ENCODE measurements around the gene DLX5.

- TF ChIP-seq CTCF (conservative IDR thresholded peaks at IDR 0.05 in 1 of 2, IDR thresholded peaks at IDR 0.05 in 1 of 2; ENCODE audit: low read depth in 1 of 2, low read length in 2 of 2): no peak
- TF ChIP-seq EZH2 (IDR thresholded peaks at IDR 0.05; ENCODE audit: low read length, missing control alignments): no peak
These were observed 7.2 kb downstream of the DLX5 start for GRCh38 chr7:97017192-97018125.
